ENCODE data around the gene OLIG1.

OLIG1 gene

GRCh38 chr21:33063375-33063883, 6.5 kb upstream of the OLIG1 start:
- no peak for DNase-seq (ENCODE audit: low read depth in 2 of 2)

- no peak for DNase-seq (ENCODE audit: low read depth in 2 of 2)
These were observed 5.9 kb upstream of the OLIG1 start for GRCh38 chr21:33063907-33064622.

- no peak for DNase-seq (ENCODE audit: low read depth in 2 of 2)
These were observed 5.1 kb upstream of the OLIG1 start for GRCh38 chr21:33064623-33065390.

GRCh38 chr21:33067043-33067442, 2.9 kb upstream of the OLIG1 start:
- DNase-seq (ENCODE audit: low read depth in 2 of 2) = no peak

GRCh38 chr21:33067457-33067856, 2.5 kb upstream of the OLIG1 start:
- no peak for DNase-seq (ENCODE audit: low read depth in 2 of 2)

- no peak for DNase-seq (ENCODE audit: low read depth in 2 of 2)
These were observed 698 bp upstream of the OLIG1 start for GRCh38 chr21:33069243-33069642.

- no peak for DNase-seq (ENCODE audit: low read depth in 2 of 2)
These were observed 322 bp upstream of the OLIG1 start for GRCh38 chr21:33069645-33069993.

GRCh38 chr21:33070744-33070997, 730 bp downstream of the OLIG1 start:
- DNase-seq (ENCODE audit: low read depth in 2 of 2) = no peak

GRCh38 chr21:33070998-33071769, 1.2 kb downstream of the OLIG1 start:
- DNase-seq (ENCODE audit: low read depth in 2 of 2) = no peak

GRCh38 chr21:33071770-33072306, 1.9 kb downstream of the OLIG1 start:
- no peak for DNase-seq (ENCODE audit: low read depth in 2 of 2)

- DNase-seq (ENCODE audit: low read depth in 2 of 2) = no peak
These were observed 3.7 kb downstream of the OLIG1 start for GRCh38 chr21:33073636-33074035.

- no peak for DNase-seq (ENCODE audit: low read depth in 2 of 2)
These were observed 5.2 kb downstream of the OLIG1 start for GRCh38 chr21:33075128-33075527.

- no peak for DNase-seq (ENCODE audit: low read depth in 2 of 2)
These were observed 5.8 kb downstream of the OLIG1 start for GRCh38 chr21:33075596-33076195.

GRCh38 chr21:33076600-33077329, 6.8 kb downstream of the OLIG1 start:
- DNase-seq (ENCODE audit: low read depth in 2 of 2) = no peak

- DNase-seq (ENCODE audit: low read depth in 2 of 2) = peak; percentile 13 to 16
These were observed 9.1 kb downstream of the OLIG1 start for GRCh38 chr21:33078907-33079582.

GRCh38 chr21:33080376-33080775, 10.4 kb downstream of the OLIG1 start:
- DNase-seq (ENCODE audit: low read depth in 2 of 2) = no peak

GRCh38 chr21:33080776-33081175, 10.8 kb downstream of the OLIG1 start:
- DNase-seq (ENCODE audit: low read depth in 2 of 2) = no peak

- no peak for DNase-seq (ENCODE audit: low read depth in 2 of 2)
These were observed 18.4 kb downstream of the OLIG1 start for GRCh38 chr21:33088384-33088783.

- no peak for DNase-seq (ENCODE audit: low read depth in 2 of 2)
These were observed 19.6 kb downstream of the OLIG1 start for GRCh38 chr21:33089395-33090119.

- no peak for DNase-seq (ENCODE audit: low read depth in 2 of 2)
These were observed 26.5 kb downstream of the OLIG1 start for GRCh38 chr21:33096426-33096825.

Data from activated CD8-positive, alpha-beta memory T cell treated with anti-CD3 and anti-CD28 coated beads for 4 hours (primary cell).